Measurements from ENCODE around the gene USB1.

USB1 gene

GRCh38 chr16:58053682-58054005, 52.4 kb downstream of the USB1 start:
- no peak for TF ChIP-seq CTCF (IDR thresholded peaks at IDR 0.05; ENCODE audit: low read depth, low read length)
- no peak for DNase-seq (ENCODE audit: extremely low read depth, low read depth)

GRCh38 chr16:58054289-58054688, 53.1 kb downstream of the USB1 start:
- TF ChIP-seq CTCF (IDR thresholded peaks at IDR 0.05; ENCODE audit: low read depth, low read length) = no peak
- no peak for DNase-seq (ENCODE audit: extremely low read depth, low read depth)

- no peak for TF ChIP-seq CTCF (IDR thresholded peaks at IDR 0.05; ENCODE audit: low read depth, low read length)
These were observed 55.4 kb downstream of the USB1 start for GRCh38 chr16:58056580-58056979.

GRCh38 chr16:58057121-58057520, 55.9 kb downstream of the USB1 start:
- no peak for DNase-seq (ENCODE audit: extremely low read depth, low read depth)
- no peak for TF ChIP-seq CTCF (IDR thresholded peaks at IDR 0.05; ENCODE audit: low read depth, low read length)

More at GRCh38 chr16:58056580-58056979, 55.4 kb downstream of the USB1 start:
- DNase-seq (ENCODE audit: extremely low read depth, low read depth) = no peak

- no peak for DNase-seq (ENCODE audit: extremely low read depth, low read depth)
- TF ChIP-seq CTCF (IDR thresholded peaks at IDR 0.05; ENCODE audit: low read depth, low read length) = no peak
These were observed 56.6 kb downstream of the USB1 start for GRCh38 chr16:58057784-58058183.

GRCh38 chr16:58062821-58063220, 61.6 kb downstream of the USB1 start:
- no peak for TF ChIP-seq CTCF (IDR thresholded peaks at IDR 0.05; ENCODE audit: low read depth, low read length)
- DNase-seq (ENCODE audit: extremely low read depth, low read depth) = no peak

- no peak for TF ChIP-seq CTCF (IDR thresholded peaks at IDR 0.05; ENCODE audit: low read depth, low read length)
- DNase-seq (ENCODE audit: extremely low read depth, low read depth) = no peak
These were observed 62.3 kb downstream of the USB1 start for GRCh38 chr16:58063377-58064076.
